Measurements from ENCODE around the gene PSEN2. TPM values are rescaled to one million over a fixed set of nuclear protein-coding genes. Genes with fewer than 3 reads are reported as not detected.

The PSEN2 gene
- total RNA-seq, 1 experiment from 2014 or later = 17.4 TPM

DNA sequence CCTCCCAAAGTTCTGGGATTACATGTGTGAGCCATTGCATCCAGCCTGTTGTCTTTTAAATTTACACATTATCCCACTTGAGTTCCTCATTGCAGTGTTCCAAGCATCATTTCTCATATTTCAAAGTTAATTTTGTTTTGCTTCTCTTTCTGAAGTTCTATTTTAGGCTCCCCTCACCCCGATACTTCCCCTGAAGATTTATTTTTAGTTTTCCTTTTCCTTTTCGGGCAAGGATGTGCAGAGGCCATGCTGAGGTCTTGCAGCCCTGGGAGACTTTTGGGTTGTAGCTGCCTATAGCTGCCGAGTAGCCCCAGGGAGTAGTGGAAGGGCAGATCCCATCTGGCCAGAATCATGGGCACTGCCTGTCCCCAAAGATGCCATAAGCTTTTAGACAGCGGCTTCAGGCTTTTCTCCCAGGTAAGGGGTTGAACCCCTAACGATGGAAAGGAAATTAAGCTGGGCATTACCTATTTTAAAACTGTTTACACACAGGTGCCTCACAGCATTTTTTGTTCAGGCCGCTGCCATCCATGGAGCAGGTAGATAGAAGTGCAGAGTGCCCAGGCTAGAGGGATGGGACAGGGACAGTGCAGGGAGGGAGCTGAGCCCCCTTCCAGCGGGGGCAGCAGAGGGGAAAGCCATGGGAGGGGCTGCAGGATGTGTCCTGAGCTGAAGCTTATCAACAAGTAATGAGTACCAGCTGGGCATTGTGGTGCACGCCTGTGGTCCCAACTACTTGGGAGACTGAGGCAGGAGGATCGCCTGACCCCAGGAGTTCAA lies 15.9 kb downstream of the PSEN2 start:
- Mint-ChIP-seq H3K36me3 (ENCODE audit: insufficient read depth in 1 of 3, low read depth in 3 of 3) (peaks cover 15 to 63% (median 52%) of the 10 kb centered on the region in 3 experiments; a peak in 6 of 7 replicates), H3K9me3 (no peaks in the 10 kb centered on the region), H3K4me3 (no peak overlapping the region), H3K4me1 (peaks cover 3% of the 10 kb centered on the region in 2 experiments; a peak in 2 of 4 replicates), H3K27ac (peak overlapping the region in 1 of 3 experiments; percentile 52; a peak in 1 of 7 replicates), H3K27me3 (ENCODE audit: low read depth) (no peaks in the 10 kb centered on the region)
- H4K91ac ChIP-seq (ENCODE audit: insufficient read length, low read depth, low read length) = no peak overlapping the region
- H4K8ac ChIP-seq (replicated peaks; ENCODE audit: insufficient read length, low read depth, low read length) = no peak overlapping the region
- H3K79me2 ChIP-seq (ENCODE audit: insufficient read depth, low read length) = no peaks in the 10 kb centered on the region
- no peak overlapping the region for H3K4me2 ChIP-seq (ENCODE audit: insufficient read depth, insufficient read length, low read length)
- H3K4me1 ChIP-seq (ENCODE audit: insufficient read depth, low read length) = 0 out of 2 replicates have a peak, but pooled peaks cover 2% of the 10 kb centered on the region
- H3K4ac ChIP-seq (ENCODE audit: low read depth, low read length) = no peak overlapping the region
- H2BK12ac ChIP-seq (ENCODE audit: insufficient read length, low read depth, low read length) = no peak overlapping the region
- H3K9ac ChIP-seq (ENCODE audit: extremely low read depth, insufficient read length, low read length) = no peak overlapping the region
- no peak overlapping the region for H3K56ac ChIP-seq (ENCODE audit: insufficient read length, low read depth, low read length)
- H2AFZ ChIP-seq (ENCODE audit: low read length) = no peak overlapping the region
- H4K5ac ChIP-seq (ENCODE audit: insufficient read length, low read depth, low read length) = no peak overlapping the region
- no peaks in the 10 kb centered on the region for H3K9me3 ChIP-seq (ENCODE audit: control insufficient read depth, low read depth, low read length)
- H3K23ac ChIP-seq (ENCODE audit: insufficient read length, low read depth, low read length) = no peak overlapping the region
- H3K23me2 ChIP-seq (ENCODE audit: insufficient read length, low read depth, low read length, poor library complexity, severe bottlenecking) = no peaks in the 10 kb centered on the region
- no peak overlapping the region for H2BK5ac ChIP-seq (ENCODE audit: insufficient read length, low read length)
- H2BK20ac ChIP-seq (ENCODE audit: low read depth, low read length, poor library complexity, severe bottlenecking) = no peak overlapping the region
- TF ChIP-seq, protein P1, sequence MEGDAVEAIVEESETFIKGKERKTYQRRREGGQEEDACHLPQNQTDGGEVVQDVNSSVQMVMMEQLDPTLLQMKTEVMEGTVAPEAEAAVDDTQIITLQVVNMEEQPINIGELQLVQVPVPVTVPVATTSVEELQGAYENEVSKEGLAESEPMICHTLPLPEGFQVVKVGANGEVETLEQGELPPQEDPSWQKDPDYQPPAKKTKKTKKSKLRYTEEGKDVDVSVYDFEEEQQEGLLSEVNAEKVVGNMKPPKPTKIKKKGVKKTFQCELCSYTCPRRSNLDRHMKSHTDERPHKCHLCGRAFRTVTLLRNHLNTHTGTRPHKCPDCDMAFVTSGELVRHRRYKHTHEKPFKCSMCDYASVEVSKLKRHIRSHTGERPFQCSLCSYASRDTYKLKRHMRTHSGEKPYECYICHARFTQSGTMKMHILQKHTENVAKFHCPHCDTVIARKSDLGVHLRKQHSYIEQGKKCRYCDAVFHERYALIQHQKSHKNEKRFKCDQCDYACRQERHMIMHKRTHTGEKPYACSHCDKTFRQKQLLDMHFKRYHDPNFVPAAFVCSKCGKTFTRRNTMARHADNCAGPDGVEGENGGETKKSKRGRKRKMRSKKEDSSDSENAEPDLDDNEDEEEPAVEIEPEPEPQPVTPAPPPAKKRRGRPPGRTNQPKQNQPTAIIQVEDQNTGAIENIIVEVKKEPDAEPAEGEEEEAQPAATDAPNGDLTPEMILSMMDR (conservative IDR thresholded peaks at IDR 0.05) = peak; percentile 9; the same call in 1 of the 3 replicates
- H3K27me3 ChIP-seq (ENCODE audit: insufficient read depth, low read length) = no peaks in the 10 kb centered on the region
- no peak overlapping the region for H3K18ac ChIP-seq (ENCODE audit: insufficient read length, low read depth, low read length)
- DNase-seq = no peak
- no peak overlapping the region for H2BK15ac ChIP-seq (ENCODE audit: low read depth, low read length)
- no CpG with 5 or more reads among the region's 9 CpGs for WGBS (ENCODE audit: extremely low coverage, insufficient read length, low lambda C conversion rate)
- no peak overlapping the region for H2AK5ac ChIP-seq (ENCODE audit: insufficient read length, low read length)
- no peak overlapping the region for H3K27ac ChIP-seq (ENCODE audit: insufficient read length, low read depth, low read length)
- no peak overlapping the region for H3T11ph ChIP-seq (ENCODE audit: low read length)
- no peak overlapping the region for H3K14ac ChIP-seq (ENCODE audit: insufficient read depth, low read length)
- H2BK120ac ChIP-seq (ENCODE audit: low read depth, low read length, poor library complexity, severe bottlenecking) = no peak overlapping the region
- no peaks in the 10 kb centered on the region for H4K20me1 ChIP-seq (ENCODE audit: control insufficient read depth, insufficient read depth, insufficient read length)
- H3K79me1 ChIP-seq (ENCODE audit: insufficient read depth, low read depth, low read length, poor library complexity, severe bottlenecking) = no peaks in the 10 kb centered on the region
